Measurements from ENCODE around the gene ITGA1. TPM values are rescaled to one million over a fixed set of nuclear protein-coding genes. Genes with fewer than 3 reads are reported as not detected.

The ITGA1 gene
- total and polyA plus RNA-seq, 2 of the 8 experiments (the other 6 are each of a cell fraction or from before 2014, with no cell fraction given) = 2.3 to 9.0 TPM

GRCh38 chr5:52754051-52754450, 33.7 kb upstream of the ITGA1 start (continued):
- TF ChIP-seq, protein P1, sequence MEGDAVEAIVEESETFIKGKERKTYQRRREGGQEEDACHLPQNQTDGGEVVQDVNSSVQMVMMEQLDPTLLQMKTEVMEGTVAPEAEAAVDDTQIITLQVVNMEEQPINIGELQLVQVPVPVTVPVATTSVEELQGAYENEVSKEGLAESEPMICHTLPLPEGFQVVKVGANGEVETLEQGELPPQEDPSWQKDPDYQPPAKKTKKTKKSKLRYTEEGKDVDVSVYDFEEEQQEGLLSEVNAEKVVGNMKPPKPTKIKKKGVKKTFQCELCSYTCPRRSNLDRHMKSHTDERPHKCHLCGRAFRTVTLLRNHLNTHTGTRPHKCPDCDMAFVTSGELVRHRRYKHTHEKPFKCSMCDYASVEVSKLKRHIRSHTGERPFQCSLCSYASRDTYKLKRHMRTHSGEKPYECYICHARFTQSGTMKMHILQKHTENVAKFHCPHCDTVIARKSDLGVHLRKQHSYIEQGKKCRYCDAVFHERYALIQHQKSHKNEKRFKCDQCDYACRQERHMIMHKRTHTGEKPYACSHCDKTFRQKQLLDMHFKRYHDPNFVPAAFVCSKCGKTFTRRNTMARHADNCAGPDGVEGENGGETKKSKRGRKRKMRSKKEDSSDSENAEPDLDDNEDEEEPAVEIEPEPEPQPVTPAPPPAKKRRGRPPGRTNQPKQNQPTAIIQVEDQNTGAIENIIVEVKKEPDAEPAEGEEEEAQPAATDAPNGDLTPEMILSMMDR (IDR thresholded peaks at IDR 0.05; ENCODE audit: control extremely low read depth in 1 of 3, insufficient read depth in 1 of 3, low read depth in 1 of 3, low read length in 3 of 3) = no peak
- no peak for TF ChIP-seq ZNF274 (IDR thresholded peaks at IDR 0.05; ENCODE audit: borderline replicate concordance, extremely low read depth, low read length)
- TF ChIP-seq EP300 (IDR thresholded peaks at IDR 0.05; ENCODE audit: borderline replicate concordance in 1 of 2, low read depth in 2 of 2, low read length in 2 of 2) = no peak
- TF ChIP-seq NANOG (IDR thresholded peaks at IDR 0.05; ENCODE audit: insufficient read depth, low read depth, low read length, poor library complexity, severe bottlenecking) = no peak
- TF ChIP-seq, protein P2, sequence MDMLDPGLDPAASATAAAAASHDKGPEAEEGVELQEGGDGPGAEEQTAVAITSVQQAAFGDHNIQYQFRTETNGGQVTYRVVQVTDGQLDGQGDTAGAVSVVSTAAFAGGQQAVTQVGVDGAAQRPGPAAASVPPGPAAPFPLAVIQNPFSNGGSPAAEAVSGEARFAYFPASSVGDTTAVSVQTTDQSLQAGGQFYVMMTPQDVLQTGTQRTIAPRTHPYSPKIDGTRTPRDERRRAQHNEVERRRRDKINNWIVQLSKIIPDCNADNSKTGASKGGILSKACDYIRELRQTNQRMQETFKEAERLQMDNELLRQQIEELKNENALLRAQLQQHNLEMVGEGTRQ (IDR thresholded peaks at IDR 0.05; ENCODE audit: low read length) = no peak
